ENCODE results near the gene ADAP1.

The ADAP1 gene

GRCh38 chr7:903921-904755 lies 50.3 kb downstream of the ADAP1 start:
- no peak for DNase-seq

- no peak for DNase-seq
Measured at GRCh38 chr7:902996-903395, 51.5 kb downstream of the ADAP1 start.

- DNase-seq, result no peak
Measured at GRCh38 chr7:901388-902154, 52.9 kb downstream of the ADAP1 start.

DNA sequence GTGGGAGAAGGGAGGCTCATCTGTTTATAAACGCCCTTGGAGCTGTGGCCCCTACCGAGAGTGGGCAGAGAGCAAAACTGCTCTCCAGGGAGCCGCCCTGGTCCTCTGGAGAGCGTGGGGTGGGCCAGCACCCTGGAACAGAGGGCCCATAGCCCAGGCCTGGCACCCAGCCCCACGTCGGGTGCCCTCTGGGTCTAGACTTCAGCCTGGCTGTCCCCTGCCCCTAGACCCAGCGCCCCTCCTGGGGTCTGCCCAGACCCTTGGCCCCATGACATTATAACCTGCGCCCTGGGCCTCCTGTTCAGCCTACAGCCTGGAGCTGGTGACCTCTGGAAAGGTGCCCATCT lies 53.5 kb downstream of the ADAP1 start:
- no peak for DNase-seq

GRCh38 chr7:900331-901040 lies 54.0 kb downstream of the ADAP1 start:
- no peak for DNase-seq

- DNase-seq, result no peak
Measured at GRCh38 chr7:899806-900205, 54.7 kb downstream of the ADAP1 start.

GRCh38 chr7:898855-899681 lies 55.4 kb downstream of the ADAP1 start:
- DNase-seq, result no peak

GRCh38 chr7:898460-898854 lies 56.0 kb downstream of the ADAP1 start:
- DNase-seq, result no peak

GRCh38 chr7:897771-898376 lies 56.6 kb downstream of the ADAP1 start:
- no peak for DNase-seq

DNA sequence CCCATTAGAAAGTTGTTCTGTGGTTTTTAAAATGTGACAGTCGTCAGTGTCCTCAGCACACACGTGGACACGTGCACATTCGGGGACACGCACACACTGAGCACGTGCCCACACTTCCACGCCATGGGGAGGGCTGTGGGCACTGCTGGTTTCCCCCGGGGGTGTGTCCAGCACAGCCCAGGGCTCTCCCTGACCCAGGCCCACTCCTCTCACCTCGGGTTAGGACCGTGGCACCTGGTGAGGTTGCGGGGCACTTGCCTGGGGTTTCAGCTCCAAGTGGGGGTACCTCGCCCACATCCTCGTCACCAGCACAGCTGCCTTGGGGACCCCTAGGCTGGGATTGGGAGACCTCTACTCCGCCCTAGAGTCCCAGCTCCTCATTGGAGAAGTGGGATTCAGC lies 57.4 kb downstream of the ADAP1 start:
- no peak for DNase-seq

- DNase-seq, result no peak
Measured at GRCh38 chr7:896346-897075, 58.0 kb downstream of the ADAP1 start.

DNA sequence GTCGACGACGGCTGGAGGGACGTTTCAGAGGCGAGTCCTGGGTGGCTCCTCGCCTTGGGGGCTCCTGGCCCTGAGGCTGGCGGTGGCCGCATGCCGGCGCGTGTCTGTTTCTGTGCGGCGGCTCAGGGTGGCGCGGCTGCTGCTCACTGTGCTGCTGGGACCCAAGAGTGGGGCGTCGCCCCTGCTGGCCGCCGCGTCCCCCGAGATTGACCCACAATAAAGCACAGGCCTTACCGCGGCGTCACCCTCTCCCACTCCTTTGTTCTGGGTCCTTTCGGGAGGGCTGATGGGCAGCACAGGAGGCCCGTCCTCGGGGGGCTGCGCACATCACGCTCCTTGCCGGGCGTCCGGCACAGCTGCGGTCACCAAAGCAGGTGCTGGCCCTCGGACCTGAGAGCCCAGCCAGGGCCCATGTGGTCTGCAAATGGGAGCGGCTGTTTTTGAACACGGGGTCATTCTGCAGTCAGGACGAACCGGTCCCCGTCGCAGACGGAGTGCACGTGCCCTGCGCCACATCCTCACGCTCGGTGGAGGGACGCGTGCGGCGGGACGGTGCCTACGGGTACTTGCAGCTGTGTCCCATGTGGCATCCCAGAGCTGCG lies 58.9 kb downstream of the ADAP1 start:
- no peak for DNase-seq

DNA sequence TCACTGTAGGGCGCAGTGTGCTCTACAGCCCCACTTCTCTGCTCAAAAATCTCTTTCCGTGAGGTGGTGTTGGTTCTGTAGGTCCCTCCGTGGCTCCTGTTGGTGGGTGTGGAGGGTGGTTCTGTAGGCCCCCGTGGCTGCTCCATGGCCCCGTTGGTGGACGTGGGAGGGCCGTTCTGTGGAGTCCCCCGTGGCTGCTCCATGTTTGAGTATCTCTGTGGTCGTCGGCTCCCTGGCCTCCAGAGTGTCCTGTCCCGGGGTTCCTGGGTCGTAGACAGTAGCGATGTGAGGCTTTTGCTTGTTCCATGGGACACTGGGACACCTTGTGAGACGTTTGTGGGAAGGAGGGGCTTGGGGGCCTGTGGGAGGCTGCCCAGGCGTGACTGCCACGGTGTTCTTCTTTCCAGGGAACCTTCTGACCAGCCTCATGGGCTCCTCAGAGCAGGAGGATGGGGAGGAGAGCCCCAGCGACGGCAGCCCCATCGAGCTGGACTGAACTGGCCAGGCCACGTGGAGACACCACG lies 59.5 kb downstream of the ADAP1 start:
- DNase-seq, result no peak

GRCh38 chr7:894164-894867 lies 60.2 kb downstream of the ADAP1 start:
- DNase-seq, result no peak

- no peak for DNase-seq
Measured at GRCh38 chr7:893686-894085, 60.8 kb downstream of the ADAP1 start.

DNA sequence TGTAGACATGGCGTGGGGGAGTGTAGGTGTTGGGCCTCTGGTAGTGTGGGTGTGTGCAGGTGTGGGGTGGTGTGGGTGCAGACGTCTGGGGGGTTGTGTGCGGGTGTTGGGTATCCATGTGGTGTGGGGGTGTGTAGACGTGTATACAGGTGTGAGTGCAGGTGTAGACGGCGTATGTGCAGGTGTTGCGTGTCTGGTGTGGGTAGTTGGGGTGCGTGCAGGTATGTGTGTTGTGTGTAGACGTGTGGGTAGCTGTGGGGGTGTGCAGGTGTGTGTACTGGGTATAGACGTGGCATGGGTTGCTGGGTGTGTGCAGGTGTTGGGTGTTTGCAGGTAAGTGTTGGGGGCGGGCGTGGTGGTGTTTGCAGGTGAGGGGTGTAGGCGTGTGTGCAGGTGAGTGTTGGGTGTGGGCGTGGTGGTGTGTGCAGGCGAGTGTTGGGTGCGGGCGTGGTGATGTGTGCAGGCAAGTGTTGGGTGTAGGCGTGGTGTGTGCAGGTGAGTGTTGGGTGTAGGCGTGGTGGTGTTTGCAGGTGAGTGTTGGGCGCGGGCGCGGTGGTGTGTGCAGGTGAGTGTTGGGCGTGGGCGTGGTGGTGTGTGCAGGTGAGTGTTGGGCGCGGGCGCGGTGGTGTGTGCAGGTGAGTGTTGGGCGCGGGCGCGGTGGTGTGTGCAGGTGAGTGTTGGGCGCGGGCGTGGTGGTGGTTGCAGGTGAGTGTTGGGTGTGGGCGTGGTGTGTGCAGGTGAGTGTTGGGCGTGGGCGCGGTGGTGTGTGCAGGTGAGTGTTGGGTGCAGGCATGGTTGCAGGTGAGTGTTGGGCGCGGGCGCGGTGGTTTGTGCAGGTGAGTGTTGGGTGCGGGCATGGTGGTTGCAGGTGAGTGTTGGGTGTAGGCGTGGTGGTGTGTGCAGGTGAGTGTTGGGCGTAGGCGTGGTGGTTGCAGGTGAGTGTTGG lies 61.6 kb downstream of the ADAP1 start:
- DNase-seq, result no peak

- DNase-seq, result no peak
Measured at GRCh38 chr7:891805-892204, 62.7 kb downstream of the ADAP1 start.

- no peak for DNase-seq
Measured at GRCh38 chr7:891291-891690, 63.2 kb downstream of the ADAP1 start.

- DNase-seq, result no peak
Measured at GRCh38 chr7:890868-891267, 63.6 kb downstream of the ADAP1 start.
